HCT116 (cell line): ENCODE data around the gene BRD9. TPM values are rescaled to one million over a fixed set of nuclear protein-coding genes. Genes with fewer than 3 reads are reported as not detected.

Source experiments
- ATAC-seq: fragments of 200-7000 bp; cut with Tn5 transposase; 2 replicates; pipeline ENCODE4 v1.9.1; 2020; ENCODE audit warnings: mild to moderate bottlenecking, moderate library complexity
- BruUV-seq: library from RNA; stranded (reverse); fragments of 400-500 nt; replicated peaks from 2 replicates; lab custom pipeline; 2021; lab: Mats Ljungman, UMichigan
- CTCF ChIA-PET: fragments of 300-600 bp; sonication (Branson Sonifier 250); formaldehyde crosslinking; loops from one replicate; lab custom pipeline; 2021; ENCODE audit warnings: antibody characterized with exemption; lab: Charles Lee
- POLR2A ChIA-PET: fragments of 300-600, 350-600 bp; sonication (Branson Sonifier 250); formaldehyde crosslinking; loops from one replicate; lab custom pipeline; 2021; ENCODE audit warnings: antibody characterized with exemption; lab: Charles Lee
- RAD21 ChIA-PET, 2 experiments: fragments of 300-600 bp; sonication (Branson Sonifier 250); formaldehyde crosslinking; loops; one replicate each; lab custom pipeline; 2023; ENCODE audit warnings: low total read pairs in 2 of 2; ENCODE audit not compliant: uncharacterized antibody in 2 of 2, unreplicated experiment in 2 of 2, low non-redundant PET in 1 of 2; lab: Charles Lee
- DNase-seq: peaks from one replicate; pipeline ENCODE4 v3.0.0-alpha.2; 2010; ENCODE audit warnings: low read depth, low spot score
- H2AFZ ChIP-seq: fragments of 200-600 bp; shearing (Covaris generic), sonication (generic); 2 replicates; pipeline ENCODE4 v1.6.1; 2017; ENCODE audit warnings: low read depth, mixed run types, mixed read lengths, antibody characterized with exemption, low read length; ENCODE audit not compliant: poor library complexity, severe bottlenecking
- H3K27ac ChIP-seq: 2 replicates; pipeline ENCODE4 v1.5.1; 2012; ENCODE audit warnings: low read depth, low read length
- H3K27me3 ChIP-seq: fragments of 200-600 bp; sonication (generic); 2 replicates; pipeline ENCODE4 v1.6.1; 2016; ENCODE audit warnings: mixed run types, low read length, mixed read lengths; ENCODE audit not compliant: insufficient read depth
- H3K36me3 ChIP-seq, 2 experiments: fragments of 200-500 bp in 1 of 2; fragments of 200-600 bp in 1 of 2; sonication (Bioruptor generic) in 1 of 2; sonication (generic) in 1 of 2; 2 replicates each; pipeline versions ENCODE4 v1.5.1 to v1.6.1; 2014 to 2016; ENCODE audit warnings: low read length in 2 of 2, inconsistent platforms in 1 of 2, mixed read lengths in 1 of 2, mixed run types in 1 of 2; ENCODE audit not compliant: insufficient read depth in 2 of 2, control insufficient read depth in 1 of 2
- H3K4me1 ChIP-seq, 2 experiments: fragments of 200-600 bp in 1 of 2; sonication (generic) in 1 of 2; 2 replicates each; pipeline versions ENCODE4 v1.5.1 to v1.6.1; 2012 to 2017; ENCODE audit warnings: low read length in 2 of 2, inconsistent platforms in 1 of 2, mild to moderate bottlenecking in 1 of 2, mixed read lengths in 1 of 2, mixed run types in 1 of 2, moderate library complexity in 1 of 2; ENCODE audit not compliant: insufficient read depth in 2 of 2, control insufficient read depth in 1 of 2
- H3K4me2 ChIP-seq: fragments of 200-600 bp; sonication (generic); 2 replicates; pipeline ENCODE4 v1.6.1; 2017; ENCODE audit warnings: mixed run types, low read length, mixed read lengths
- H3K4me3 ChIP-seq, 2 experiments: fragments of 200-600 bp in 1 of 2; sonication (generic) in 1 of 2; replicated peaks in 1 of 2; 2 replicates each; pipeline ENCODE4 v1.5.1; 2011 to 2016; ENCODE audit warnings: low read length in 2 of 2, control low read depth in 1 of 2, low read depth in 1 of 2, mild to moderate bottlenecking in 1 of 2, mixed read lengths in 1 of 2, mixed run types in 1 of 2
- H3K79me2 ChIP-seq: fragments of 200-600 bp; sonication (generic); 2 replicates; pipeline ENCODE4 v1.6.1; 2017; ENCODE audit warnings: mild to moderate bottlenecking, mixed run types, low read length, moderate library complexity, mixed read lengths; ENCODE audit not compliant: insufficient read depth
- H3K9ac ChIP-seq: fragments of 200-600 bp; sonication (generic); 2 replicates; pipeline ENCODE4 v1.6.1; 2016; ENCODE audit warnings: low read length, mixed read lengths
- H3K9me2 ChIP-seq: fragments of 200-600 bp; sonication (generic), shearing (Covaris generic); 2 replicates; pipeline ENCODE4 v1.6.1; 2017; ENCODE audit warnings: mixed run types, mild to moderate bottlenecking, moderate library complexity; ENCODE audit not compliant: insufficient read depth
- H3K9me3 ChIP-seq, 2 experiments: fragments of 200-500 bp in 1 of 2; fragments of 200-600 bp in 1 of 2; sonication (Bioruptor generic) in 1 of 2; sonication (generic) in 1 of 2; 2 replicates each; pipeline ENCODE4 v1.6.1; 2014 to 2017; ENCODE audit warnings: low read length in 2 of 2, mixed read lengths in 2 of 2, inconsistent platforms in 1 of 2, low read depth in 1 of 2, mild to moderate bottlenecking in 1 of 2, mixed run types in 1 of 2, moderate library complexity in 1 of 2; ENCODE audit not compliant: control insufficient read depth in 1 of 2, insufficient read depth in 1 of 2
- H4K20me1 ChIP-seq: fragments of 200-600 bp; sonication (generic), shearing (Covaris generic); 2 replicates; pipeline ENCODE4 v1.6.1; 2017; ENCODE audit warnings: mixed run types, mild to moderate bottlenecking, moderate library complexity; ENCODE audit not compliant: insufficient read depth
- CTCF ChIP-seq, 3 experiments: fragments of 200-600 bp in 1 of 3; sonication (generic) in 1 of 3; IDR thresholded peaks in 2 of 3; conservative IDR thresholded peaks in 1 of 3; 2 replicates each; pipeline ENCODE4 v1.5.1; 2012 to 2017; ENCODE audit warnings: low read depth in 2 of 3, low read length in 2 of 3, antibody characterized with exemption in 1 of 3, borderline replicate concordance in 1 of 3, control low read depth in 1 of 3, mild to moderate bottlenecking in 1 of 3, mixed read lengths in 1 of 3, mixed run types in 1 of 3, moderate library complexity in 1 of 3; ENCODE audit not compliant: insufficient read depth in 1 of 3
- EZH2phosphoT487 ChIP-seq: fragments of 200-600 bp; IDR thresholded peaks from 2 replicates; pipeline ENCODE4 v1.6.1; 2018; ENCODE audit warnings: antibody characterized with exemption, borderline replicate concordance
- POLR2A ChIP-seq: IDR thresholded peaks from 2 replicates; pipeline ENCODE4 v1.7.0; 2011; ENCODE audit warnings: borderline replicate concordance; ENCODE audit not compliant: insufficient read depth, insufficient read length; ENCODE audit errors: extremely low read depth
- RAD21 ChIP-seq: IDR thresholded peaks from 2 replicates; pipeline ENCODE4 v1.6.1; 2012; ENCODE audit warnings: low read depth, mild to moderate bottlenecking
- REST ChIP-seq: IDR thresholded peaks from 2 replicates; pipeline ENCODE4 v1.6.1; 2012; ENCODE audit warnings: low read depth
- TCF7L2 ChIP-seq: IDR thresholded peaks from 2 replicates; pipeline ENCODE4 v1.7.0; 2011; ENCODE audit warnings: borderline replicate concordance, inconsistent platforms; ENCODE audit not compliant: insufficient read depth, insufficient read length; ENCODE audit errors: extremely low read depth
- YY1 ChIP-seq: IDR thresholded peaks from 2 replicates; pipeline ENCODE4 v1.6.1; 2011; ENCODE audit warnings: low read length, low read depth, moderate library complexity, mild to moderate bottlenecking; ENCODE audit not compliant: insufficient replicate concordance; ENCODE audit errors: extremely low read depth
- ZFX ChIP-seq: fragments of 450-650 bp; IDR thresholded peaks from 2 replicates; pipeline ENCODE4 v1.6.1; 2017
- ZNF274 ChIP-seq: fragments of 200-500 bp; sonication (Bioruptor generic); IDR thresholded peaks from 2 replicates; pipeline ENCODE4 v1.6.1; 2014; ENCODE audit warnings: mild to moderate bottlenecking, low read depth, low read length, inconsistent platforms
- intact Hi-C: fragments of 100-400 bp; cut with micrococcal nuclease; formaldehyde crosslinking; loops from 2 replicates; pipeline ENCODE4 v1.10.0; 2022
- total RNA-seq: library from RNA; stranded (reverse); gene quantifications from one replicate; pipeline ENCODE4 v1.2.1, GENCODE V29; 2021; ENCODE audit not compliant: unreplicated experiment

The BRD9 gene
- total RNA-seq, 1 experiment from 2014 or later: 54.6 TPM

- Histone ChIP-seq H3K9me2 (no peaks in the 10 kb centered on the region), H3K4me2 (no peak overlapping the region), H3K27me3 (no peaks in the 10 kb centered on the region), H3K9me3 (no peaks in the 10 kb centered on the region), H3K27ac (no peak overlapping the region), H3K79me2 (peaks cover under 1% of the 10 kb centered on the region; the same call in 1 of the 2 replicates), H3K9ac (no peak overlapping the region), H2AFZ (no peak overlapping the region)
- RAD21 ChIA-PET: no interaction called here
- CTCF ChIA-PET: no interaction called here
- intact Hi-C loops: no loop called here
- no TSS peak for BruUV-seq
- TF ChIP-seq EZH2phosphoT487 (no peak), CTCF (IDR thresholded peaks at IDR 0.05 in 2 of 3, conservative IDR thresholded peaks at IDR 0.05 in 1 of 3; ENCODE audit: borderline replicate concordance in 1 of 3, insufficient read depth in 1 of 3, low read depth in 2 of 3, low read length in 2 of 3) (peak in 2 of 3 experiments; percentile 8 to 9; a peak in 1 of 6 replicates), POLR2A (no peak), ZFX (no peak)
- TF ChIP-seq, all 23 proteins: peak for 1
- Histone ChIP-seq H3K36me3 (peaks cover 51 to 58% of the 10 kb centered on the region in 2 experiments), H4K20me1 (no peaks in the 10 kb centered on the region), H3K4me1 (no peaks in the 10 kb centered on the region), H3K4me3 (no peak overlapping the region)
- POLR2A ChIA-PET: no interaction called here
- DNase-seq (no peak), ATAC-seq (peak; percentile 37; the same call in 1 of the 2 replicates)
Measured at GRCh38 chr5:867300-867870, 25.2 kb downstream of the BRD9 start.

- no peak overlapping the region for H3K27ac ChIP-seq
- no peaks in the 10 kb centered on the region for H4K20me1 ChIP-seq
- H3K9me3 ChIP-seq: no peaks in the 10 kb centered on the region
- RAD21 ChIA-PET: no interaction called here
- H3K4me3 ChIP-seq: no peak overlapping the region
- H3K79me2 ChIP-seq: no peaks in the 10 kb centered on the region
- POLR2A ChIA-PET: no interaction called here
- no peaks in the 10 kb centered on the region for H3K27me3 ChIP-seq
- no peaks in the 10 kb centered on the region for H3K4me1 ChIP-seq
- DNase-seq (no peak), ATAC-seq (no peak)
- H3K9ac ChIP-seq: no peak overlapping the region
- no peak overlapping the region for H3K4me2 ChIP-seq
- no TSS peak for BruUV-seq
- H2AFZ ChIP-seq: no peak overlapping the region
- TF ChIP-seq RAD21 (no peak), ZNF274 (no peak), TCF7L2 (no peak), YY1 (no peak), REST (no peak)
- no peaks in the 10 kb centered on the region for H3K9me2 ChIP-seq
- intact Hi-C loops: no loop called here
- peaks cover 41 to 45% of the 10 kb centered on the region in 2 experiments for H3K36me3 ChIP-seq
- CTCF ChIA-PET: no interaction called here
Measured at GRCh38 chr5:865771-866170, 26.8 kb downstream of the BRD9 start.
